ENCODE results near the gene SPTBN4.
"Not testable (repeated sequence)": the region's sequence is repeated elsewhere in the genome, so short reads cannot be mapped to it uniquely, and the experiment has no call there.

The SPTBN4 gene

DNA sequence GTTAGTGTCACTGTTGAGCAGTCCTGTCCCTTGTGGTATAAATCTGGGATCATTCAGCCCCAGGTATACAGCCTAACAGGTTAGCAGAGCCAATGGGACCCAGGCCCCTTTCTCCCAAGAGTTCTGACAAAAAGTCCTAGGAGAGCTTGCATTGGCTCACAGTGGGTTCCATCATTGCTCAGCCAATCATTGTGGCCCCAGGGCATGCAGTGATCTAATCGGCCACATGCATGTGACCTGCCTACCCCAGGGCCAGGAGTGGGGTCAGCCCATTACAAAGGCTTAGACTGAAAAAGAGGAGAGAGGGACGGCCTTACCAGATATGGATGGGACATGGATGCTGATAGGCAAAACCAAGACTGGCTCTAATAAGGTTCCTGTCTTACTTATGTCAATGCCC, 41.1 kb downstream of the SPTBN4 start:
- no peak for DNase-seq (ENCODE audit: low read depth)

DNA sequence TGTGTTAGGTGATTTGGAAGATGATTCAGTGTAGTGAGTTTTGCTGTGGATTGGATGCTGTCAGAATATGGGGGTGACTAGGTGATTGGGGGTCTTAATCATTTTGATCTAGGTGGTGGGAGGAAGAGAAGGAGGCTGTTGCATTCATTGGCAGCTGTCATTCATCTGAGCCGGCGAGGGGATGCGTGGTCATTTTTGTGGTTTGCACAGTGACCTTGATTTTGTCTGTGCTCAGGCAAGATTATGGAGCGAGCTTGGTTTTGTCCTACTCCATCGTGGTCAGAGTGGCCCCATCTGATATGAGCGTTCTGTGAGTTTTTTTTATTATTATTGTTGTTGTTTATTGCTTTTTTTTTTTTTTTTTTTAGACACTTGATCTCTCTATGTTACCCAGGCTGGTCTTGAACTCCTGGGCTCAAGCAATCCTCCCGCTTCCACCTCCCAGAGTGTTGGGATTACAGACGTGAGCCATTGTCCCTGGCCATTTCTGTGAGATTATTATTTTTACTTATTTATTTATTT, 42.0 kb downstream of the SPTBN4 start:
- no peak for DNase-seq (ENCODE audit: low read depth)

DNA sequence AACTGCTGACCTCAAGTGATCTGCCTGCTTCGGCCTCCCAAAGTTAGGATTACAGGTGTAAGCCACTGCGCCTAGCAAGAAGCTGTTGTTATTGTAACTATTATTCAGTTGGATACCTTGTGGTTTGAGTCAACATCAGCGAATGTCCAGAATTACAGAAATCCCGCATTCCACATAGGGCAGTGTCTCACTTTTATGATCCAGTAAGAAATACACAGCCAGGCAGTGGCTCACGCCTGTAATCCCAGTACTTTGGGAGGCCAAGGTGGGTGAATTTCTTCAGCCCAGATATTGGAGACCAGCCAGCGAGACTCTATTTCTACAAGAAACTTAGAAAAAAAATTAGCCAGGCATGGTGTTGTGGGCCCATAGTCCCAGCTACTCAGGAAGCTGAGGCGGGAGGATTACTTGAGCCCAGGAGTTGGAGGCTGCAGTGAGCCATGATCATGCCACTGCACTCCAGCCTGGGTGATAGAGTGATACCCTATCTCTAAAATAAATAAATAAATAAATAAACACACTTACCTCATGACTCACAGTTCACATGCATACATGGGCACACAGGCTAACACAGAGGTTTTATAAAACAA, 43.8 kb downstream of the SPTBN4 start:
- DNase-seq (ENCODE audit: low read depth): peak; percentile 84

DNA sequence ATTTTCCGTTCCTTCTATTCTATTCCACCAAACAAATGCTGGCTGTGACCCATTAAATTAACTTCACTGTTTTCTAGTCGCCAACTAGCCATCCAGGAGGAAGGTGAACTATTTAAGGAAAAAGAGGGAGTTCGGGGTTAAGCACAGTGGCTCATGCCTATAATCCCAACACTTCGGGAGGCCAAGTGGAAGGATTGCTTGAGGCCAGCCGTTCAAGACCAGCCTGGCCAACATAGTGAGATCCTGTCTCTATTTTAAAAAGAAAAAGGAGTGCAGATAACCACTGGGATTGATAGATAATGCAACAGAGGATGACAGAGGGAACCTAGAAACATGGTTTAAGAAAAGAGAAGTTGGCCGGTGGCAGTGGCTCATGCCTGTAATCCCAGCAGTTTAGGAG, 44.7 kb downstream of the SPTBN4 start:
- DNase-seq (ENCODE audit: low read depth): no peak

DNA sequence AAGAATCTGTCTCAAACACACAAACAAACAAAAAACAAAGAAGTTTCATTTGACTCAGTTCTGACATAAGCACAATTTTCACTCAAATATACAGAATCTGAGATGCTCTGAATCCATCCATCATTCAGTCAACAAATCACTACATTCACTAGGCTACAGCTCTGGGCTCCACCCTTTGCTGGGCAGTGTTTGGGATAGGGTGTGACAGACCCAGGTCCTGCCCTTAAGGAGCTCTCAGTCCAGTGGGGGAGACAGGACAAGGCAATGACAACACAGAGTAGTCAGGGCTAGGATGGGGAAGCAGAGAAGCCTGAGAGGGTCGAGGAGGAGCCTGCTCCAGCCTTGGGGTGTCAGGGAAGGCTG, 45.3 kb downstream of the SPTBN4 start:
- DNase-seq (ENCODE audit: low read depth): no peak

DNA sequence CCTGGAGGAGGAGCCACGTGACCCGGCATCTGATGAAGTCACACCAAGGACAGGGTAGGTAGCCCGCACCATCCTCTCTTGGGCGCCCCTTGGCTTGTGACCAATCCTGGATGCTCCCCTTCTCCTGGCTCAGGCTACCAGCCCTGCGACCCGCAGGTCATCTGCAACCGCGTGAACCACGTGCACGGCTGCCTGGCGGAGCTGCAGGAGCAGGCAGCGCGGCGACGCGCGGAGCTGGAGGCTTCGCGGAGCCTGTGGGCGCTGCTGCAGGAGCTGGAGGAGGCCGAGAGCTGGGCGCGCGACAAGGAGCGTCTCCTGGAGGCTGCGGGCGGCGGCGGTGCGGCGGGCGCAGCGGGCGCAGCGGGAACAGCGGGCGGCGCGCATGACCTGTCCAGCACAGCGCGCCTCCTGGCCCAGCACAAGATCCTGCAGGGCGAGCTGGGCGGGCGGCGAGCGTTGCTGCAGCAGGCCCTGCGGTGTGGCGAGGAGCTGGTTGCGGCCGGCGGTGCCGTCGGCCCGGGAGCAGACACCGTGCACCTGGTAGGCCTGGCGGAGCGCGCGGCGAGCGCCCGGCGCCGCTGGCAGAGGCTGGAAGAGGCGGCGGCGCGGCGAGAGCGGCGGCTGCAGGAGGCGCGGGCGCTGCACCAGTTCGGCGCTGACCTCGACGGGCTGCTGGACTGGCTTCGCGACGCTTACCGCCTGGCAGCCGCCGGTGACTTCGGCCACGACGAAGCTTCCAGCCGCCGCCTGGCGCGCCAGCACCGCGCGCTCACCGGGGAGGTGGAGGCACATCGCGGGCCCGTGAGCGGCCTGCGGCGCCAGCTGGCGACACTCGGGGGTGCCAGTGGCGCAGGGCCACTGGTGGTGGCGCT, 45.9 kb downstream of the SPTBN4 start:
- no peak for DNase-seq (ENCODE audit: low read depth)

DNA sequence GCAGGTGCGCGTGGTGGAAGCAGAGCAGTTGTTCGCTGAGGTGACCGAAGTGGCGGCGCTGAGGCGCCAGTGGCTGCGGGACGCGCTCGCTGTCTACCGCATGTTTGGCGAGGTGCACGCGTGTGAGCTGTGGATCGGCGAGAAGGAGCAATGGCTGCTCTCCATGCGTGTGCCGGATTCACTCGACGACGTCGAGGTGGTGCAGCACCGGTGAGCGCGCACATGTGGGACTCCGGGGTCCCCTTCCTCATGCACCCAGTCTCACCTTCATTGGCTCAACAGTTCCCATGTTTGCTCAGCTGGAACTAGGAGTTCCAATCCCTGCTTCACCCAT, 46.5 kb downstream of the SPTBN4 start:
- no peak for DNase-seq (ENCODE audit: low read depth)

DNA sequence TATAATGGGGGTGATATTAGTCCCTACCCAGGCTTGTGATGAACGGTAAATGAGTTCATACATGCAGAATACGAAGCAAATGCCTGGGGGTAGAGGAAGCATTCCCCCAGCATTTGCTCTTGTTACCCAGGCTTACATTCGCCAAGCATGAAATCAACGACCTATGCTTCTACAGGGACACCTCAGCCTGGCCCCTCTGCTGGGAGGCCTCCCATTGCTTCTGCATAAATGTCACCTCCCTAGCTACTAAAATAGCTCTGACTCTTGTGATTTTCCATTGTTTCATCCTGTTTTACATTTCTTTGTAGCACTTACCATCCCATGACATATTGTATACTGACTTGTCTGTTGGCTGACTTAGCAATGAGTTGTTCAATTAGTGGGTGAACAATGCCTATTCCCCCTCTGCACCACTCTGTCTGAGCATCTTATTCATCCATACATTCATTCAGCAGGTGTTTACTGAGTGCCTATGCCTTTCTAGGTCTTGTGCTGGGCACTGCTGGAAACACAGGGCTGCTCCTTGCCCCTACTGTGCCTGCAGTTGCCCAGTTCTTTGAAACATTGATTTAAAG, 47.0 kb downstream of the SPTBN4 start:
- DNase-seq (ENCODE audit: low read depth): no peak

DNA sequence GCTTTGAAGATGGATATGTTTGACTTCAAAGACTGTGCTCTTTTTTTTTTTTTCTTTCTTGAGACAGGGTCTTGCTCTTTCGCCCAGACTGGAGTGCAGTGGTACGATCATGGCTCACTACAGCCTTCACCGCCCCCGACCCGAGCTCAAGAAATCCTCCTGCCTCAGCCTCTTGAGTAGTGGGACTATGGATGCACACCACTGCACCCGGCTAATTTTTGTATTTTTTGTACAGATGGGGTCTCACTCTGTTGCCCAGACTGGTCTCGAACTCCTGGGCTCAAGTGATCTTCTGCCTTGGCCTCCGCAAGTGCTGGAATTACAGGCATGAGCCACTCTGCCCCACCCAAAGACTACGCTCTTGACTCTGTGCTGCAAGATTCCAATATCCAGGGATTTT, 50.4 kb downstream of the SPTBN4 start:
- no peak for DNase-seq (ENCODE audit: low read depth)

DNA sequence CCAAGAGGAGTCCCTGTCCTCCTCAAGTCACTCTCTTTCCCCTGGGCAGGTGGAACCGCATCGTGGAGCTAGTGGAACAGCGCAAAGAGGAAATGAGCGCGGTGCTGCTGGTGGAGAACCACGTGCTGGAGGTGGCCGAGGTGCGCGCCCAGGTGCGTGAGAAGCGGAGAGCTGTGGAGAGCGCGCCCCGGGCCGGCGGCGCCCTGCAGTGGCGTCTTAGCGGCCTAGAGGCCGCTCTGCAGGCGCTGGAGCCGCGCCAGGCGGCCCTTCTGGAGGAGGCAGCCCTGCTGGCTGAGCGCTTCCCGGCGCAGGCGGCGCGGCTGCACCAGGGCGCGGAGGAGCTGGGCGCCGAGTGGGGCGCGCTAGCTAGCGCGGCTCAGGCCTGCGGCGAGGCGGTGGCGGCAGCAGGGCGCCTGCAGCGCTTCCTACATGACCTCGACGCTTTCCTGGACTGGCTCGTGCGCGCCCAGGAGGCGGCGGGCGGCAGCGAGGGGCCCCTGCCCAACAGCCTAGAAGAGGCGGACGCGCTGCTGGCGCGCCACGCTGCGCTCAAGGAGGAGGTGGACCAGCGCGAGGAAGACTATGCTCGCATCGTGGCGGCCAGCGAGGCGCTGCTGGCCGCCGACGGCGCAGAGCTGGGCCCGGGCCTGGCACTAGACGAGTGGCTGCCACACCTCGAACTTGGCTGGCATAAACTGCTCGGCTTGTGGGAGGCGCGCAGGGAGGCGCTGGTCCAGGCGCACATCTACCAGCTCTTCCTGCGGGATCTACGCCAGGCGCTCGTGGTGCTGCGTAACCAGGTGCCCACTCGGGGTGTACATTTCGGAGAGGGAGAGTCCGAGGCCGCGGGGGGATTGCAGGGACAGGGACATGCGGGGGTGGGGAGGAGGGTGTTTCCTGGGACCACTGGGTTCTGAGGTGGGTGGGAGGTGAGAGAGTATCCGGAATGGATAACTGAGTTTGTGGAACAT, 52.8 kb downstream of the SPTBN4 start:
- no peak for DNase-seq (ENCODE audit: low read depth)

DNA sequence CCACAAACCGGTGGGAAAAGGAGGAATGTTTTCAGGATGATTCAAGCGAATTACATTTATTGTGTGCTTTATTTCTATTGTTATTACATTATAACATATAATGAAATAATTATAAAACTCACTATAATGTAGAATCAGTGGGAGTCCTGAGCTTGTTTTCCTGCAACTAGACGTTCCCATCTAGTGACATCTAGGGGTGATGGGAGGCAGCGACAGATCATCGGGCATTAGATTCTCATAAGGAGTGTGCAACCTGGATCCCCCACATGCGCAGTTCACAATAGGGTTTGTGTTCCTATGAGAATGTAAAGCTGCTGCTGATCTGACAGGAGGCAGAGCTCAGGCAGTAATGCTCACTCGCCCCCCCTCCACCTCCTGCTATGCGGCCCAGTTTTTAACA, 54.5 kb downstream of the SPTBN4 start:
- DNase-seq (ENCODE audit: low read depth): no peak

DNA sequence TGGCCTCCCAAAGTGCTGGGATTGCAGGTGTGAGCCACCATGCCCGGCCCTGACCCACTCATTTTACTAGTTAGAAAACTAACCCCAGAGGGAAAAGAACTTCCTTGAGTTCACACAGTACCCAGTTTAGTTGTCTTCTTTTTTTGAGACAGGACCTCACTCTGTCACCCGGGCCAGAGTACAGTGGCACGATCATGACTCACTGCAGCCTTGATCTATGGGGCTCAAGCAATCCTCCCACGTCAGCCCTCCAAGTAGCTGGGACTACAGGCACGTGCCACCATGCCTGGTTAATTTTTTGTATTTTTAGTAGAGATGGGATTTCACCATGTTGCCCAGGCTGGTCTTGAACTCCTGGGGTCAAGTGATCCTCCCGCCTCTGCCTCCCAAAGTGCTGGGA, 55.1 kb downstream of the SPTBN4 start:
- DNase-seq (ENCODE audit: low read depth): not testable (repeated sequence)

DNA sequence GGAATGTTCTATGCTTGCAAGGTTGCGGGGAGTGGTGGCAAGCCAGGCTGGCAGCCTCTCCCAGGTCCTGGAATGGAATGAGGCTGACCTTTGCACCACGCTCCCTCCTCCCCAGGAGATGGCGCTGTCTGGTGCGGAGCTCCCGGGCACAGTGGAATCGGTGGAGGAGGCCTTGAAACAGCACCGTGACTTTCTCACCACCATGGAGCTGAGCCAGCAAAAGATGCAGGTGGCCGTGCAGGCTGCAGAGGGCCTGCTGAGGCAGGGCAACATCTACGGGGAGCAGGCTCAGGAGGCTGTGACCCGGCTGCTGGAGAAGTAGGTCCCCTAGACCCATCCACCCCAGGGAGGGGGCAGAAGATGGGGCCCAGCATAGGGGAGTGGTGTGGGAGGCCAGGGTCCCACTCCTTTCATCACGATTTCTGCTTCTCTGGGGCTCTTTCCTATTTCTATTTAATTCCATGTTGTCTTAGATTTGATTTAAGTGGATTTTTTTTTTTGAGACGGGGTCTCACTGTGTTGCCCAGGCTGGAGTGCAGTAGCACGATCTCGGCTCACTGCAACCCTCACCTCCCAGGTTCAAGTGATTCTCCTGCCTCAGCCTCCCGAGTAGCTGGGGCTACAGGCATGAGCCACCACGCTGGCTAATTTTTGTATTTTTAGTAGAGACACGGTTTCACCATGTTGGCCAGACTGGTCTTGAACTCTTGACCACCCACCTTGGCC, 56.7 kb downstream of the SPTBN4 start:
- DNase-seq (ENCODE audit: low read depth): peak; percentile 72

DNA sequence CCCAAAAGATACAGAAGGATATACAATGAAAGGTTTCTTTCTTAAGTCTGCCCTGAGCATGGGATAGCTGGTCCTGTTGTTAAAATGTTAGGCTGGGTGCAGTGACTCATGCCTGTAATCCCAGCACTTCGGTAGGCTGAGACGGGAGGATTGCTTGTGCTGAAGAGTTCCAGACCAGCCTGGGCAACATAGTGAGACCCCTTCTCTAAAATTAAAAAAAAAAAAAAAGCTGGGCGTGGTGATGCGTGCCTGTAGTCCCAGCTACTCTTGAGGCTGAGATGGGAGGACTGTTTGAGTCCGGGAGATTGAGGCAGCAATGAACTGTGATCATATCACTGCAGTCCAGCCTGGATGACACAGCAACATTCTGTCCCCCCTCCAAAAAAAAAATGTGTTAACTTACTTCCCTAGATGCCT, 57.3 kb downstream of the SPTBN4 start:
- DNase-seq (ENCODE audit: low read depth): no peak

DNA sequence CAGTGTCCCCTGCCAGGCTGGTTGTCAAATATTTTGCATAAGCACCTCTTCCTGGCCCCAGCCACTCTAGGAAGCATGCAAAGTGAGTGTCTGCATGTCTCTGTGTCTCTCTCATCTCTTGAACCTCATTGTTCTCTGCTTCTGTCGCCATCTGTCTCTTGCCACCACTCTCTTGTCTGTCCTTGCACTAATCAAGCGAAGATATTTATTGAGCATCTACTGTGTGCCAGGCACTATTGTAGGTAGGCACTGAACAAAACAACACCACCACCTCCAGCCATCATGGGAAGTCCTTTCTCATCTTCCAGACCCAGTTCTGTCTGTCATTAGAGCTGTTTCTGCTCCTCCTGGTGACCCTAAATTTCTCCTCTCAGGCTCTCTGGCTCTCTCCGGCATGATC, 57.9 kb downstream of the SPTBN4 start:
- no peak for DNase-seq (ENCODE audit: low read depth)

DNA sequence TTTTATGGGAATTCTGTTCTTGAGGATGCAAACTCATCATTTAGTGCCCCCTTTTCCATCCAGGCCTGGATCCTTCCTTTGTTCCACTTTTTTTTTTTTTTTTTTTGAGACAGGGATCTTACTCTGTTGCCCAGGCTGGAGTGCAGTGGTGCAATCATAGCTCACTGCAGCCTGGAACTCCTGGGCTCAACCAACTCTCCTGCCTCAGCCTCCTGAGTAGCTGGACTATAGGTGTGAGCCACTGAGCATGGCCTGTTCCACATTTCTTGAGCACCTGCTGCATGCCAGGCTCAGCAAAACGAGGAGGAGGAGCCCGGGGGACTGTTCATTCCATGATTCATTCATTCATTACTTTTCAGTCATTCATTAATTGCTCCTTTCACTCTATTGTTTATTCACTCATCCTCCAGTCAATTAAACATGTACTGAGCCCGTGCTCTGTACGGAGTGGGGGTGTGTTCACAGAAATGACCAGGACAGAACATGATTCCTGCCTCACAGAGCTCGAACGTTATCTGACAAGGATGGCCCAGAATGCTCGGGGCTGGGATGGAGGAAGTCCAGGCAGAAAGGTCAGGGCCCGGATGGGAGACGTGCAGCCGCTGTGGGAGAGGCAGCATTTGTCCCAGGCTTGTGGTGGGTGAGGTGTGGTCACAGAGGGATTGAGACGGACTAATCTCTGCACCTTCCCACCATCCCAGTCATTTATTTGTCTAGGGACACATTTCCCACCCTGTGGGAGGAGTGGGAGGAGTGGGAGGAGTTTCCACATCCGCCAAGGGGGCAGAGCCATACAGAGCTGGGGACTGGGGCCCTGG, 58.6 kb downstream of the SPTBN4 start:
- no peak for DNase-seq (ENCODE audit: low read depth)

DNA sequence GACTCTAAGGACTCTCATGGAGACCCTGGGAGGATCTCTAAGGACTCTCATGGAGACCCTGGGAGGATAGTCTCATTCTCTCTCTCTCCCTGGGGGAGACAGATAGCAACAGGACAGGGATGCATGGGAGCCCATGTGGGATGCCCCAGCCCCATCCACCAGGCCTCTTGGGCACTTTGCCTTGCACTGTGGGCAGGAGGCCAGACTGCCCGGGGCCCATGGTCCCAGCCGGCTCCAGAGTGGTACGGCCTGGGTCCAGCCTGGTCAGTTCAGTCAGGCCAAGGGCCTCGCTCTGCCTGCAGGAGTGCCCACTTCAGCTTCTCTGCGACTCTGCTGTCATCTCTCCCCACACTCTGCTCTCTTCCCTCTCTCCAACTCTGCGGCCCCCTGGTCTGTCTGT, 61.3 kb downstream of the SPTBN4 start:
- no peak for DNase-seq (ENCODE audit: low read depth)

DNA sequence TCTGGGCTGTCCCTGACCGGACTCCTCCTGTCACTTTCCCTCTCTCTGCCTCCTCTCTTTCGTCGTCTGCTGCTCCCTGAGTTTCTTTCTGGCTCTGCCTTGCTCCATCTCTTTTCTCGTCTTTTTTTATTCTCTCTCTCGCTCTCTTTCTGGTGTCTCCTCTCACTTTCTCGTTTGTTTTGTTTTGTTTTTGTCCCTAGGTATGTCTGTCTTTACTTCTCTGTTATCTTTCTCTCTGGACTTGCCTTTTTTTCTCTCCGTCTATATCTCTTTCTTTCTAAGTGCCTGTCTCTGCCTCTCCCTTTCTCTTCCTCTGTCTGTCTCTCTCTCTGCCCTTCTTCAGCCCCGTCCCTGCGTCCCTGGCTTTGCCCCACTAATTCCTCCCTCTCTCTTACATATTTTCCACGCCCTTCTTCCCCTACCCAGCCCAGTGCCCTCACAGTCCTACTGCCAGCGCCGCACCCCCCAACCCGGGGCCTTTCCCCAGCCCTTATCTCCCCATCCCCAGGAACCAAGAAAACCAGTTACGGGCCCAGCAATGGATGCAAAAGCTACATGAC, 61.8 kb downstream of the SPTBN4 start:
- no peak for DNase-seq (ENCODE audit: low read depth)

DNA sequence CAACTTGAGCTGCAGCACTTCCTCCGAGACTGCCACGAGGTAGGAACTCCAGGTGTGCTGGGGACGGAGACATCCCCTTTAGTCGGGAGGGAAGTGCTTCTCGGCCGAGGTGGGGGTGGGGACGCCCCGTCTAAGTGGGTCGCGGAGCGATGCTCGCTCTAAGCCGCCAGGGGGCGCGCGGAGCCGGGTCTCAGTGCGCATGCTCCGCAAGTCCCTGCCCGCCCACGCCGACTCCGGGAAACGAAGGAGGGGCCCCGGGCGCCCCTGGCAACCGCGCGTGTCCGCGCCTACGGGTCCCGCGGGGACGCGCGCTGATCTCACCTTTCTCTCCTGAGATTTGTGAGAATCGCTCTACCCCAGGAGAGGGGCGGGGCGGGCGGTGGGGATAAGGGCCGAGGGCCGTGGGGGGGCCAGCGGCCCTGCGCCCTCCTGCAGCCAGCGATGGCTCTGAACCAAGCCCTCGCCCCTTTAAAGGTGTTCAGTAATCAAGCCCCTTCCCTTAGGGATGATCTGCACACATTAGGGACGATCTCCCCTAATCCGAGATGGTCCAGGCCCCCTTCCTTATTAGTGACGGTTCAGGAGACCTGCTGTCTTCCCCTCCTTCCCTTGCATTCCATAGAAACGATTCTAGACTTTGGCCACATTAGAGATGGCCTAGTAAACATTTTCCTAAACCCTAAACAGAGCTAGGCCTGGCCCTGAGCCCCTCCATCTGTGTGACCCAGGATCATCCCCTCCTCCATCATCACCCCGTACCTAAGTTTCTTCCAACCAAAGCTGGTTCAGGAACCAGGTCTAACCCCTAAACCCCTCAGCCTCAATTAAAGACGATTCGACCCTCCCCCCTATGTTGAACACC, 62.5 kb downstream of the SPTBN4 start:
- peak; percentile 72 for DNase-seq (ENCODE audit: low read depth)
